ENCODE measurements around the gene DBF4B.

GRCh38 chr17:44663095-44663494 lies 45.4 kb upstream of the DBF4B start:
- TF ChIP-seq EZH2 (IDR thresholded peaks at IDR 0.05) (no peak), JUND (IDR thresholded peaks at IDR 0.05) (no peak), CTCF (IDR thresholded peaks at IDR 0.05 in 2 of 3, conservative IDR thresholded peaks at IDR 0.05 in 1 of 3; ENCODE audit: borderline replicate concordance in 1 of 3, insufficient read depth in 1 of 3, low read depth in 2 of 3, low read length in 2 of 3) (no peak), FOSL1 (IDR thresholded peaks at IDR 0.05; ENCODE audit: low read depth) (no peak), REST (IDR thresholded peaks at IDR 0.05; ENCODE audit: low read depth) (no peak), ELF1 (IDR thresholded peaks at IDR 0.05; ENCODE audit: borderline replicate concordance, low read depth) (no peak), MAX (IDR thresholded peaks at IDR 0.05) (no peak)
